ENCODE measurements around the gene DAGLA. TPM values are rescaled to one million over a fixed set of nuclear protein-coding genes. Genes with fewer than 3 reads are reported as not detected.

Gene DAGLA
- total and polyA plus RNA-seq, 2 of the 13 experiments (the other 11 are each of a cell fraction or from before 2014, with no cell fraction given), result 2.6 to 3.9 TPM

- TF ChIP-seq TFE3 (CRISPR knock-in tag; IDR thresholded peaks at IDR 0.05) (peak; percentile 91), ZNF598 (CRISPR knock-in tag; IDR thresholded peaks at IDR 0.05; ENCODE audit: borderline replicate concordance) (peak; percentile 79; the same call in 1 of the 2 replicates), CEBPG (CRISPR knock-in tag; IDR thresholded peaks at IDR 0.05) (0 out of 2 replicates have a peak, but pooled peaks have one; percentile 14), ZNF713 (CRISPR knock-in tag; IDR thresholded peaks at IDR 0.05) (no peak), ZNF782 (CRISPR knock-in tag; IDR thresholded peaks at IDR 0.05; ENCODE audit: borderline replicate concordance) (no peak), TAF1 (CRISPR knock-in tag; IDR thresholded peaks at IDR 0.05) (peak; percentile 24; the same call in 1 of the 2 replicates), NONO (IDR thresholded peaks at IDR 0.05) (no peak), NONO (CRISPR knock-in tag; conservative IDR thresholded peaks at IDR 0.05) (0 out of 2 replicates have a peak, but pooled peaks have one; percentile 29), POLR2A (IDR thresholded peaks at IDR 0.05; ENCODE audit: insufficient read depth in 1 of 2, low read depth in 2 of 2, low read length in 2 of 2) (no peak), MYC (CRISPR knock-in tag; IDR thresholded peaks at IDR 0.05; ENCODE audit: borderline replicate concordance) (peak; percentile 38; the same call in 1 of the 2 replicates), ARNTL (CRISPR knock-in tag; IDR thresholded peaks at IDR 0.05) (peak; percentile 86), ZBTB2 (CRISPR knock-in tag; IDR thresholded peaks at IDR 0.05; ENCODE audit: low read depth) (no peak), ZNF33B (CRISPR knock-in tag; IDR thresholded peaks at IDR 0.05) (peak; percentile 51; the same call in 1 of the 2 replicates), ZNF546 (CRISPR knock-in tag; conservative IDR thresholded peaks at IDR 0.05) (no peak), POGK (CRISPR knock-in tag; conservative IDR thresholded peaks at IDR 0.05) (no peak), SAP130 (CRISPR knock-in tag; IDR thresholded peaks at IDR 0.05; ENCODE audit: low read depth) (peak; percentile 92), ZGPAT (CRISPR knock-in tag; IDR thresholded peaks at IDR 0.05) (peak; percentile 65), ERF (CRISPR knock-in tag; IDR thresholded peaks at IDR 0.05) (0 out of 2 replicates have a peak, but pooled peaks have one; percentile 33), NAIF1 (CRISPR knock-in tag; IDR thresholded peaks at IDR 0.05; ENCODE audit: borderline replicate concordance) (peak; percentile 99), ZBTB49 (CRISPR knock-in tag; IDR thresholded peaks at IDR 0.05; ENCODE audit: borderline replicate concordance) (peak; percentile 36; the same call in 1 of the 2 replicates), RXRB (CRISPR knock-in tag; IDR thresholded peaks at IDR 0.05; ENCODE audit: borderline replicate concordance) (peak; percentile 16; the same call in 1 of the 2 replicates)
Measured at GRCh38 chr11:61733120-61733978, 53.2 kb downstream of the DAGLA start (continued).
